Sigmoid colon (tissue), 4 donors: ENCODE results near the gene TSPAN5.

ENCODE experiments used
- CTCF ChIP-seq, 4 experiments: fragments of 450-650 bp in 3 of 4; fragments of 200-600 bp in 1 of 4; IDR thresholded peaks; one replicate each; pipeline ENCODE4 v1.5.1; 2016 to 2019; ENCODE audit warnings: antibody characterized with exemption in 4 of 4, mild to moderate bottlenecking in 3 of 4, moderate library complexity in 2 of 4
- EP300 ChIP-seq, 4 donors: sonication (generic); formaldehyde crosslinking; IDR thresholded peaks; one replicate each; pipeline ENCODE4 v1.6.1; 2017; ENCODE audit warnings: antibody characterized with exemption in 4 of 4
- POLR2A ChIP-seq, 2 donors: fragments of 450-650 bp; IDR thresholded peaks; one replicate each; pipeline ENCODE4 v1.6.1; 2016; ENCODE audit warnings: antibody characterized with exemption in 2 of 2, mild to moderate bottlenecking in 2 of 2, moderate library complexity in 2 of 2
- POLR2AphosphoS5 ChIP-seq, 4 donors: sonication (generic); formaldehyde crosslinking; IDR thresholded peaks; one replicate each; pipeline ENCODE4 v1.6.1; 2017; ENCODE audit warnings: antibody characterized with exemption in 4 of 4

- TF ChIP-seq CTCF (IDR thresholded peaks at IDR 0.05) (no peak), POLR2A (IDR thresholded peaks at IDR 0.05) (no peak), EP300 (IDR thresholded peaks at IDR 0.05) (no peak), POLR2AphosphoS5 (IDR thresholded peaks at IDR 0.05) (no peak)
Observed at GRCh38 chr4:98522062-98522461, 136.3 kb downstream of the TSPAN5 start.
